Amniotic stem cell (primary cell): ENCODE measurements around the gene SIAH1.
"Not testable (repeated sequence)": the region's sequence is repeated elsewhere in the genome, so short reads cannot be mapped to it uniquely, and the experiment has no call there.

Experiments used
- DNase-seq: peaks from one replicate; lab custom pipeline; 2025; lab: John Stamatoyannopoulos, UW

The SIAH1 gene

GRCh38 chr16:48385253-48386150, at the start of gene SIAH1:
SIAH1 (minus strand) TSS chr16:48385413; CDS start chr16:48362428, 22,985 bp downstream.
- DNase-seq: peak; percentile 61

- DNase-seq: no peak
Measured at GRCh38 chr16:48434653-48435317, 49.6 kb upstream of the SIAH1 start.

GRCh38 chr16:48433850-48434530, 48.8 kb upstream of the SIAH1 start:
- DNase-seq: no peak

GRCh38 chr16:48433116-48433849, 48.1 kb upstream of the SIAH1 start:
- DNase-seq: no peak

GRCh38 chr16:48432136-48432535, 46.9 kb upstream of the SIAH1 start:
- no peak for DNase-seq

GRCh38 chr16:48430890-48431289, 45.7 kb upstream of the SIAH1 start:
- no peak for DNase-seq

- DNase-seq: no peak
Measured at GRCh38 chr16:48426244-48427141, 41.3 kb upstream of the SIAH1 start.

- DNase-seq: no peak
Measured at GRCh38 chr16:48422537-48422936, 37.3 kb upstream of the SIAH1 start.

GRCh38 chr16:48421741-48422140, 36.5 kb upstream of the SIAH1 start:
- DNase-seq: no peak

- DNase-seq: no peak
Measured at GRCh38 chr16:48420437-48420836, 35.2 kb upstream of the SIAH1 start.

- DNase-seq: not testable (repeated sequence)
Measured at GRCh38 chr16:48416617-48417016, 31.4 kb upstream of the SIAH1 start.

- no peak for DNase-seq
Measured at GRCh38 chr16:48413272-48413671, 28.1 kb upstream of the SIAH1 start.

- peak; percentile 50 for DNase-seq
Measured at GRCh38 chr16:48409839-48410632, 24.8 kb upstream of the SIAH1 start.

- DNase-seq: no peak
Measured at GRCh38 chr16:48408688-48409087, 23.5 kb upstream of the SIAH1 start.

- no peak for DNase-seq
Measured at GRCh38 chr16:48405907-48406306, 20.7 kb upstream of the SIAH1 start.

- DNase-seq: no peak
Measured at GRCh38 chr16:48405153-48405552, 19.9 kb upstream of the SIAH1 start.

- not testable (repeated sequence) for DNase-seq
Measured at GRCh38 chr16:48402547-48402946, 17.3 kb upstream of the SIAH1 start.

- DNase-seq: no peak
Measured at GRCh38 chr16:48395375-48395774, 10.2 kb upstream of the SIAH1 start.

- DNase-seq: no peak
Measured at GRCh38 chr16:48394355-48394703, 9.1 kb upstream of the SIAH1 start.
